A204.1 (cell line): Measurements from ENCODE around the gene SLC10A7.

Source experiments
- FAIRE-seq: peaks from 2 replicates; lab custom pipeline; 2012; peaks lifted over from hg19 to GRCh38; lab: Jason Lieb, UNC

The SLC10A7 gene

DNA sequence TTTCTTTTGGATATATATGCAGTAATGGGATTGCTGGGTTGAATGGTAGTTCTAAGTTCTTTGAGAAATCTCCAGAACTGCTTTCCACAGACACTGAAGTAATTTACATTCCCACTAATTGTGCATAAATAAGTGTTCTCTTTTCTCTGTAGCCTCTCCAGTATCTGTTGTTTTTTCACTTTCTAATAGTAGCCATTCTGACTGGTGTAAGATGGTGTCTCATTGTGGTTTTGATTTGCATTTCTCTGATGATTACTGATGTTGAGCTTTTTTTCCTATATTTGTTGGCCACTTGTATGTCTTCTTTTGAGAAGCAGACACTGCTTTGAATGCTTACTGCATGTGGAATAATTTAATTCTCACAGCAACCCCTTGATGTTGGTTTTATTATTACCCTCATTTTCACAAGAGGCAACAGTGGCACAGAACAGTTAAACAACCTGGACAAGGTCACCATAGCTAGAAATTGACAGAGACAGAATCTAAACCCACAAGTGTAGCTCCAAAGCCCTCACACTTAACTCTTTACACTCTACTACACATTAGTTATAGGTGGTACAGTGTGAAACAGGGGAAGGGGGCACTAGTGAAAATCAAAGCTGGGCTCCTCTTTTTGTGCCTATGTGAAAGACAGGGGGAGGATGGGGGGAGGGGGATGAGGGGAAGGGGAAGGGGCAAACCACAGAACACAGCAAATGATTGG lies 211.3 kb downstream of the SLC10A7 start:
- no peak for FAIRE-seq

DNA sequence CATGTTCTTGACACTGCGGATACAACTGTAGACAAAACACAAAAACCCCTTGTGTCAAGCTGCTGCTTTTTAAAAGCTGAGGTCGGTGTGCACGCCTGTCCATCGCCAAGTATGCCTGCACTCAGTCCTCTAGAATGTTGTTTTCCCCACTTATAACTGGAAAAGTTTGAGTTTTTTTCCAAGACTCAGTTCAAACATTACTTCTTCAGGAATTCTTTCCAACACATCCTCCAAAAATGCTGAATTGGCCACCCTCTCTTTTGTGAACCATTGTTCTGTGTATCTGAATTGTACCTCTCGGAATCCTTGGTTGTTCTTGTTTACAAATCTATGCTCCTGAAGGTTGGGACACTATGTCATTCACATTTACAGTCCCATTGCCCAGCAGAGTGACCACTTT lies 212.8 kb downstream of the SLC10A7 start:
- no peak for FAIRE-seq

DNA sequence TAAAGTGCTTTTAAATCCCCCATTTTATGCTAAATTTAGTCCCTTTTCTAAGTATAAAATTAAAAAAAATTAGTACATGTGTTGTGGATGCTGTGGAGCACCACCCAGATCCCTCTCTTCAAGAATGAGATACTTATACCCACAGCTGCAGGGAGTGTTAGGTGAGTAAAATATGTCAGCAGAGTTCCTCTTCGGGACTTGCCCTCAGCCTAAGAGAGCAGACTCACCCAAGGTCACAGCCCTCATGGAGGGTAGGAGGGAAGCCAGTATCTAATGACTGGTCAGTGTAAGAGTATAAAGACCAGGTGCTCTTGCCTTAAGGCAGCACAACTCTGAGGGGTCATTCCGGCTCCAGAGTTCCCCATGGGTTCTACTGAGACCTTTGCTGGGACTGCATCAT lies 218.9 kb downstream of the SLC10A7 start:
- no peak for FAIRE-seq

GRCh38 chr4:146299607-146300006 lies 222.1 kb downstream of the SLC10A7 start:
- no peak for FAIRE-seq

- FAIRE-seq, result no peak
Observed at GRCh38 chr4:146294776-146295175, 227.0 kb downstream of the SLC10A7 start.

- no peak for FAIRE-seq
Observed at GRCh38 chr4:146292508-146292907, 229.2 kb downstream of the SLC10A7 start.

GRCh38 chr4:146291313-146291712 lies 230.4 kb downstream of the SLC10A7 start:
- no peak for FAIRE-seq

DNA sequence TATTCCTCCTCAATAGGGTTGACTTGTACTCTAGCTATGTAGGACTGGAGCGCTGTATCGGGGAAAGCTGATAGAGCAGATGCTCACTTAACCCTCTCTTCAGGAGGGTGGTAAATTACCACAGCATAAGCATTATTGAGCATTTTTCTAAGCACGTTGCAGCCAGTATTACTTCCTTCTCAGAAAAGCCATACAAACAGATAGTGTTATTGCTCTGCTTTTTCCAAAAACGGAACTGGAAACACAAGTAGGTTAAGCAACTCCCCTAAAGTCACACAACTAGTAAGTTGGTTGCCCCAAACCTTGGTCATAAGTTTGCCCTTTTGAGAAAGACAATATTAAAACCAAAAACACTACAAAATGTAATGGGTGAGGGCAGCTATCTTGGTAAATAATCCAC lies 233.5 kb downstream of the SLC10A7 start:
- FAIRE-seq, result no peak

DNA sequence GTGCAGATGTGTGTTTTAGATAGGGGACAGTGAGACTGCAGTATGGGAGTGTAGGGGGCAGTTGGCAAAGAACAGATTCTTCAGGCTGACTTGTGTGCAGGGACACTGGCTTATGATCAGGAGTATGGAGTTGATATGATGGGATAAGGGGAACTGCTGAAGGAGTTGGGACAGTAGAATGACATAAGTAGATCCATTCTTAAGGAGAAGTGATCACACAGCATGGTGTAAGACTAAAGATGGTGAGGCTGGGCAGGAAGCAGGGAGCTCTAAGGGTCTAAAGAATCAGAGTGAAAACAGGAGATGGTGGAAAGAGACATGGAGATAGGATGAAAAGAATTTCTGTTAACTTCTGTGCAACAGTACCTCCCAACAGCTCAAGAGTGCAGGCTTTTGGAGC lies 236.7 kb downstream of the SLC10A7 start:
- FAIRE-seq, result no peak

DNA sequence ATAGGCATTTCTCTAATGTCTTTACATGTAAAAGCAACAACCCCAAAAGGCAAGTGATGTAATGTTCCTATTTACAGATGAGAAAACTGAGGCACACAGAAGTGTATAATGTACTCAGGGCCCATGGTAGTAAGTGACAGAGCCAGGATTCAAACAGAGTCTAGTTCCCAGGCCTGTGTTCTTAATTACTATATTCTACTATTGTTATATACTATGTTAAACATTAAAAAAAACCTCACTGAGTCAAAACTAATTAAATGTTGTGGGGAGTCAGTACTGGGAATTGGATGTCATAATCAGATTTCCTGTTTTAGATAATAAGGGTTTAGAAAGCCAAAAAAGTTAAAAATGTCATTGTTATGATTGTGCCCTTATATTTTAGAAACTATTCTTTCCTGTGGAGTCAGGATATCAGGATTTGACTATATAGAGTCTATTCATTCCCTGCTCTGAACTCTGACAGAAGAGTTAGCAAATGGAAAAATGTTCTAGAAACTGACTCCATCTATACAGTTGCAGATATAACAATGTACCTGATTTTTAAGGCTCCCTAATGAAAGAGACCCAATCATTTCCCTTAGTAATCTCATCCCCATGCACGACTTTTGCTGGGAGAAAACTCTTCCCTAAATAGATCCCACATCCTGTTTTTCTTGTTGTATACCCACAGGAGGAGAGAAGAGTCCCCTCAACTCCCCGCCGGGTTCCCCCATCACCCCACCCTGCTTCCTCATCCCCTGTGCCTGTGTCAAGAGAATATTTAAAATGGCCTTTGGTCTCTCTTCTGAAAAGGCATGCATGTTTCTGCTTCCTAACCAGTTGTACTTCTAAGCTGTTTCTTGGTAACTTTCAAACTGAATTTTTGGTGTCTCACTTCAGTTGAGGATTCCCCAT lies 237.7 kb downstream of the SLC10A7 start:
- FAIRE-seq, result no peak

GRCh38 chr4:146282657-146283056 lies 239.1 kb downstream of the SLC10A7 start:
- FAIRE-seq, result no peak

DNA sequence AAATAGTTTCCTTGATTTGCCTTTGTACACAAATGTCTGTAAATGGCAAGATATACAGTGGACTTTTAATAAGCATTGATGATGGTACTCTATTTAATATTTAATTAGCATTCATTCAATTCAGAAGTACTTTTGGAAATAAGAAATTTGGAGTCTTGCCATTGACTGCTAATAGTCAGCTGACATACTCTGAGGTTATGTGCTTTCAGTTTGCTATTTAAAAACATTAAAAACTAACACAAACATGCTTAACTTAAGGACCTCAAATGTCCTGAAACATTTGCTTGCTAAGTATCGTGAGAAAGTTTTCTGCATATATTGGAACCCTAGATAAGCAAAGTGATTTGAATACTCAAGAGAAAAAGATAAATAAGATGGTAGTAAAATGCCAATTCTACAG lies 242.8 kb downstream of the SLC10A7 start:
- no peak for FAIRE-seq

DNA sequence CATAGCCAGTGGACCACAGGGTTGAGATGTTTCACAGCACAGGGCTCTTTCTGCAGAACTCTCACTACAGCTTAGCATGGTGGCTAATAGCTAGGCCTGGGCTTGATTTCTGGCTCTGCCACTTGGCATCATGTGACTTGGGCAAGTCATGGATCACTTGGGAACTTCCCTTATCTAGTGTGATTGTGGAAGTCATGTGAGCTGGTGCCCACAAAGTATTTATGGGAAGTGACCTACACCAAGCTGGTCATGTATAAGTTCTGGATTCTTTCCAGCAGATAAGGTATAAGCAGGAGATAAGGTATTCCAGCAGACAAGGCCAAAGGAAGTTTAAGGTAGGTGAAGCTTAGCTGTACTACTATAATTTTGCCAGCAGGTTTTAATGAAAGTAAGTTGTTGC lies 246.4 kb downstream of the SLC10A7 start:
- no peak for FAIRE-seq

DNA sequence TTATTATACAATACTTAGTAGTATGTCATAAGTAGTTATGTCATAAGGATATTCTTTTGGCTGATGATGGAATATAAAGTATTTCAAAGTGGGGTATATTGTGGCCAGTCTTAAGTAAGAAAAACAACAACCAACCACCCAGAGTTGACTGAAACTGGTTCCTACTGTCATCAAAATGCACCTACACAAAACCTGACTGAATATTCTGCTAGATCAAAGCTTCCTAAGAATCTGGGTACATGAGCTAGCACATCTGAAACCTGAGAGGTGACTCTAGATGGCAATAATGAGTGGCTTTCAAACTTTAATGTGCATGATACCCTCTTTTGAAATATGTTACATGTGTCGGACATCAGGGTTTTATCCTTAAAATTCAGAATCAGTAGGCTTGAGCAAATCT lies 247.0 kb downstream of the SLC10A7 start:
- FAIRE-seq, result no peak

DNA sequence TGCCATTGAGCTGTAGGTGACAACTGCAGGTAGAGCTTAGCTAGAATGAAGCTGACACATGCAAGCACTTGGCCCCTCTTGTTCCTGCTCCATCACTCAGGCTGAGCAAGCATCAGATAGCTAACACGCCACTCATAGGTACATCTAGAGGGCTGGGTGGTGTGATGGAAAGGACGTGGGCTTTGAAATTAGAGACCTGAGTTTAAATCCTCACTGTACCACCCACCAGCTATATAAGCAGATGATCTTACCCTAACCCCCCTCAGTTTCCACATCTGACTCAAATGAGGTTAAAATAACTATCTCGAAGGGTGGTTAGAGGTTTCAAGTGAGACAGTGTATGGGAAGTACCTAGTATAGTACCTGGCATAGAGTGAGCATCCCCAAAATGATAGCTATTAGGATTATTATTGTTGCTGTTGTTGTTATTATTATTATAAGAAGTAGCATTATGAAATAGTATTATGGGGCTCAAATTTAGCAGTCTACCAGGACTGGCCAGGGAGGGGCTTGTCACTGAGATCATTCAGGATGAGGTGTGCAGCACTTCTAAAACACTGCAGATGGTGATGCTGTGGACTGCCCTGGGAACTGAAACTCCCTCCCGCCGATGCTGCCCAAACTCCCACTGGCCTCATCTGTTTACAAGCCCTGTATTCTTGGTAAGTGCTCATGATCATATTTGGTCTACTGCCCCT lies 248.4 kb downstream of the SLC10A7 start:
- no peak for FAIRE-seq

DNA sequence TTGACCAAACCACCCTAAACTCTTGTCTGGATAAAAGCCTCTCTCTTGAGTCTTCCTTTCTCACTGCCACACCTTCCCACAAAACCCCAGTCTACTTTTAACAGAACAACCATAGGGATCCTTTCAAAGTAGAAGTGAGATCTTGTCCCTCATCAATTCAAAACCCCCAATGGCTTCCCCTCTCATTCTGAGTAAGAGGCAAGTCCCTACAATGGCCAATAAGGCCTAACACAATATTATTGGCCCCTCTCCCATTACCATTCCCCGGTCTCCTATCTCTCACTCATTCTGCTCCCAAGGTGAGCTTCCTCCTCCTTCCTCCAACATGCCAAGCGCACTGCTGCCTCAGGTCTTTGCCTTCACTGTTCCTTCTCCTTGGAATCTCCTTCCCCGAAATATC lies 250.3 kb downstream of the SLC10A7 start:
- no peak for FAIRE-seq

DNA sequence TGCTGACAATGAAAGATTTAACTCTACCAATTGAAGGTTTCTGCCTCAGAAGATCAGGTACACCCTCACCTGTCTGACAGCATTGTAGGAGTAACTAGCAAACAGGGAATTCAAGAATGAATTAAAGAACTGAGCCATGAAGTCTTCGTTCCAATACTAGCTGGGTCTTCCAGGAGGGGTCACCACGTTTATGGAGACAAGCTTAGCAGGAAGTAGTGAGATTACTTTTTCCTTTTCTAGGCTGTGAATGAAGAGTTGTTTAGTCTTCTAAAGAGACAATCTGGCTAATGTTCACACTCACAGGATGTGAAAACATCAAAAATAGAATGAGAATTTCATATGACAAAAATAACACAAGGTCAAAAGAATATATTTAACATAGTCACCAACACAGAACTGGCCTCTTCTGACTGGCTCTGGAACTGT lies 252.5 kb downstream of the SLC10A7 start:
- no peak for FAIRE-seq

DNA sequence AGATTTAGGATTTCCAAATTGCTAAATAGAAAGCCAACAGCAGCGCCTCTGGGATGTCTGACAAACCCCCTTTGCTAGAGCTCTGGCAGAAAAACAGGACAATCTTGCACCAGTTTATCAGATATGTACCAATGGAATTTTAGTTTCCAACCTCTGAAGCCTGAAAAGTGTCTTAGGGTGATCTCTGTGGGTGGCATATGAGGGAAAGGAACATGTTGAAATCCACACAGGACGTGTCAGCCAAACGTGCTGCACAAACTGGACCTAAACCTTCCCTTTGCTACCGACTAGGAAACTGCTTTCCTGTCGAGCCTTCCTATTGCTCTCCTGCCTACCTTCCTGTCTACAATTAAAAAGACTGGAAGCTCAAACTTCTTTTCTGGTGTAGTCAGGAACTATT lies 253.9 kb downstream of the SLC10A7 start:
- FAIRE-seq, result no peak

DNA sequence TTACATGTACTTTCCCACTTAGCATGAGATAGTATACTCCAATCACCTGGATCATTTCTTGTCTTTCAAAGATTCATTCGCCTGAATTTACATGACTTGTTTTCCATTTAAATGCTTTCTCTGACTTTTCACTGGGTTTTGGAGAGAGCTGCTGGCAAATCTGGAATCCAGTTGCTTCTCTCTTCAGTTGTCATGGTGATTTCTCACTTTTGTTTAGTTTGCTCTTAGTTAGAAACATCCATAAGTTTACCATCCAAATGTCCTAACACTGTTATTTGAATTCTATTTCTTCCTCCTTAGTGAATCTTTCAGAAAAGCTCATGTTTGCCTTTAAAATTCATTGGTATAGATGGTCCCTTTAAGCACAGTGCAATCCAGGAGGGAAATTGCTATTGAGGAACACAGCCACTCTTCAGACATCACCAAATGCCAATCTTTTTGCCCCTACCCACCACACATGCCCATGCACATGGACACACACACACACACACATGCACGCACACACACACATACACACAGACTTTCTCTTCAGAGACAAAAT lies 255.7 kb downstream of the SLC10A7 start:
- no peak for FAIRE-seq

GRCh38 chr4:146263793-146264192 lies 257.9 kb downstream of the SLC10A7 start:
- FAIRE-seq, result no peak

DNA sequence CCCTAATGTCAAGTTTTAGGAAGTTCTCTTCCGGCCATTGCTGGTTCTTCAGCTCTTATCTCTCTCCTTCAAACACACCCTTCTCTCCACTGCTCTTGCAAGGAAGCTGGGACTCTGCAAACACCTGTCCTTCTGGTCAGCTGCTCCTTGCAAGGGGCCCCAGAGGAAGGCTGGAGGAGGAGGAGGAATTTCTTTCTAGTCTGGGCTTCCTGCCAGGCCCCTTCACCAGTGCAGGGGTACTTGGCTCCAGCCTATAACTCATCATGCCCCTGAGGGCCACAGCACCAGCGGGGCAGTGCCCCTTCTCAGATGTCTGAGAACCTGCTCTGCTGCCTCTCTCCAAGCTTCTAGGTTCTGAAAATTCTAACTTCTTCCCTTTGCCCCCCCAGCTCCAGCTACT lies 260.7 kb downstream of the SLC10A7 start:
- no peak for FAIRE-seq

GRCh38 chr4:146260521-146260920 lies 261.2 kb downstream of the SLC10A7 start:
- FAIRE-seq, result no peak

GRCh38 chr4:146257511-146257910 lies 264.2 kb downstream of the SLC10A7 start:
- no peak for FAIRE-seq
